Natural killer cell (primary cell): Measurements from ENCODE around the gene TCIRG1. TPM values are rescaled to one million over a fixed set of nuclear protein-coding genes. Genes with fewer than 3 reads are reported as not detected.

Source experiments
- ATAC-seq, 3 donors: fragments of 150-1000 bp in 2 of 3; fragments of 200-7000 bp in 1 of 3; cut with Tn5 transposase; 1 replicate in 1 of 3; 2 replicates in 2 of 3; pipeline ENCODE4 v1.10.0; 2021; ENCODE audit warnings: mild to moderate bottlenecking in 2 of 3, moderate library complexity in 2 of 3
- DNase-seq, 2 donors: peaks; one replicate each; pipeline versions ENCODE4 v3.0.0 to v3.0.0-alpha.2; 2013 to 2021; ENCODE audit warnings: mixed read lengths in 1 of 2
- H3K27ac ChIP-seq: one replicate; pipeline ENCODE4 v1.5.1; 2013; ENCODE audit warnings: mild to moderate bottlenecking, low read length
- H3K27me3 ChIP-seq: one replicate; pipeline ENCODE4 v1.6.1; 2013; ENCODE audit warnings: low read length; ENCODE audit not compliant: control insufficient read depth, insufficient read depth
- H3K36me3 ChIP-seq: one replicate; pipeline ENCODE4 v1.6.1; 2013; ENCODE audit warnings: low read length; ENCODE audit not compliant: control insufficient read depth, insufficient read depth
- H3K4me1 ChIP-seq: one replicate; pipeline ENCODE4 v1.6.1; 2013; ENCODE audit warnings: low read length; ENCODE audit not compliant: control insufficient read depth, insufficient read depth
- H3K4me3 ChIP-seq: one replicate; pipeline ENCODE4 v1.5.1; 2013; ENCODE audit warnings: low read length
- H3K9me3 ChIP-seq: one replicate; pipeline ENCODE4 v1.6.1; 2013; ENCODE audit warnings: low read length; ENCODE audit not compliant: control insufficient read depth, insufficient read depth
- H3K27ac Mint-ChIP-seq, 2 donors: one replicate each; pipeline ENCODE4 v1.8.0; 2022; ENCODE audit warnings: mild to moderate bottlenecking in 2 of 2, mixed read lengths in 2 of 2, moderate library complexity in 1 of 2
- H3K27me3 Mint-ChIP-seq, 2 donors: one replicate each; pipeline ENCODE4 v1.8.0; 2022; ENCODE audit warnings: low read depth in 2 of 2, mixed read lengths in 2 of 2
- H3K36me3 Mint-ChIP-seq: one replicate; pipeline ENCODE4 v1.8.0; 2022; ENCODE audit warnings: mixed read lengths
- H3K4me1 Mint-ChIP-seq, 2 donors: one replicate each; pipeline ENCODE4 v1.8.0; 2022; ENCODE audit warnings: mixed read lengths in 2 of 2
- H3K4me3 Mint-ChIP-seq: one replicate; pipeline ENCODE4 v1.8.0; 2022; ENCODE audit warnings: mild to moderate bottlenecking, moderate library complexity, mixed read lengths
- H3K9me3 Mint-ChIP-seq, 2 donors: one replicate each; pipeline ENCODE4 v1.8.0; 2022; ENCODE audit warnings: mixed read lengths in 2 of 2
- WGBS: methylation state at CpG from one replicate; pipeline ENCODE4 v1.1.7; 2013; ENCODE audit warnings: missing lambda C conversion rate; ENCODE audit not compliant: insufficient coverage; 5-methylcytosine and 5-hydroxymethylcytosine counted together
- intact Hi-C: fragments of 100-400 bp; cut with micrococcal nuclease; formaldehyde crosslinking; loops from one replicate; pipeline ENCODE4 v1.14.2; 2022
- total RNA-seq, 4 donors: library from RNA; stranded (reverse); fragments of 120-200 nt in 1 of 4; gene quantifications; one replicate each; pipeline versions ENCODE4 v1.2.3 to v1.2.4, GENCODE V29; 2013 to 2022
- TF ChIP-seq, protein P1 (sequence below): fragments of 200-600 bp; IDR thresholded peaks from one replicate; pipeline ENCODE4 v1.8.0; 2022; ENCODE audit warnings: antibody characterized with exemption

TCIRG1 gene
- total RNA-seq, 3 donors from 2014 or later (not counting 1 experiment from before 2014, with no cell fraction given), result 438 to 480 (median 465) TPM

DNA sequence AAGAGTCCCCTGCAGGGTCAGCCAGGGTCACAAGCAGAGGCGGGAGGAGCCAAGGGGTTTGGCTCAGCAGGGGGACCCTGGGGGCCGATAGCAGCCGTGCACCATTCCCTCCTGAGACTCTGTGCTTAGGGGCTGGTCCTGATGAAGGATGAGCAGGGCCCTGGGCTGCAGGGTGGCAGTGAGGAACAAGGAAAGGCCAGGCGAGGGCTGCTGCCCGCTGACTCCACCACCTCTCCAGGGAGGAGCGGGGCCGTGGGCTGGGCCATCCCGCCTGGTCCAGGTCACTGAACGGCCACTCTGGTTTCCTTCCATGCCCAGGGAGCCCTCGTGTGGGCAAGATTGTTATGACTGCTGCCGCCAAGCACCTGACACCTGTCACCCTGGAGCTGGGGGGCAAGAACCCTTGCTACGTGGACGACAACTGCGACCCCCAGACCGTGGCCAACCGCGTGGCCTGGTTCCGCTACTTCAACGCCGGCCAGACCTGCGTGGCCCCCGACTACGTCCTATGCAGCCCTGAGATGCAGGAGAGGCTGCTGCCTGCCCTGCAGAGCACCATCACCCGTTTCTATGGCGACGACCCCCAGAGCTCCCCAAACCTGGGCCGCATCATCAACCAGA, 17.5 kb upstream of the TCIRG1 start:
- Mint-ChIP-seq H3K4me1 (peaks cover 0 to 16% of the 10 kb centered on the region in 2 donors), H3K9me3 (no peaks in the 10 kb centered on the region), H3K4me3 (no peak overlapping the region), H3K27ac (no peak overlapping the region), H3K27me3 (no peaks in the 10 kb centered on the region), H3K36me3 (no peaks in the 10 kb centered on the region)
- Histone ChIP-seq H3K9me3 (no peaks in the 10 kb centered on the region), H3K4me1 (peaks cover 17% of the 10 kb centered on the region), H3K36me3 (no peaks in the 10 kb centered on the region), H3K4me3 (no peak overlapping the region), H3K27me3 (no peaks in the 10 kb centered on the region), H3K27ac (no peak overlapping the region)
- DNase-seq (no peak), ATAC-seq (no peak)
- intact Hi-C loops, result no loop called here
- TF ChIP-seq, protein P1, sequence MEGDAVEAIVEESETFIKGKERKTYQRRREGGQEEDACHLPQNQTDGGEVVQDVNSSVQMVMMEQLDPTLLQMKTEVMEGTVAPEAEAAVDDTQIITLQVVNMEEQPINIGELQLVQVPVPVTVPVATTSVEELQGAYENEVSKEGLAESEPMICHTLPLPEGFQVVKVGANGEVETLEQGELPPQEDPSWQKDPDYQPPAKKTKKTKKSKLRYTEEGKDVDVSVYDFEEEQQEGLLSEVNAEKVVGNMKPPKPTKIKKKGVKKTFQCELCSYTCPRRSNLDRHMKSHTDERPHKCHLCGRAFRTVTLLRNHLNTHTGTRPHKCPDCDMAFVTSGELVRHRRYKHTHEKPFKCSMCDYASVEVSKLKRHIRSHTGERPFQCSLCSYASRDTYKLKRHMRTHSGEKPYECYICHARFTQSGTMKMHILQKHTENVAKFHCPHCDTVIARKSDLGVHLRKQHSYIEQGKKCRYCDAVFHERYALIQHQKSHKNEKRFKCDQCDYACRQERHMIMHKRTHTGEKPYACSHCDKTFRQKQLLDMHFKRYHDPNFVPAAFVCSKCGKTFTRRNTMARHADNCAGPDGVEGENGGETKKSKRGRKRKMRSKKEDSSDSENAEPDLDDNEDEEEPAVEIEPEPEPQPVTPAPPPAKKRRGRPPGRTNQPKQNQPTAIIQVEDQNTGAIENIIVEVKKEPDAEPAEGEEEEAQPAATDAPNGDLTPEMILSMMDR, result no peak
- WGBS, result 86% methylated on average over 27 of the region's 27 CpGs

DNA sequence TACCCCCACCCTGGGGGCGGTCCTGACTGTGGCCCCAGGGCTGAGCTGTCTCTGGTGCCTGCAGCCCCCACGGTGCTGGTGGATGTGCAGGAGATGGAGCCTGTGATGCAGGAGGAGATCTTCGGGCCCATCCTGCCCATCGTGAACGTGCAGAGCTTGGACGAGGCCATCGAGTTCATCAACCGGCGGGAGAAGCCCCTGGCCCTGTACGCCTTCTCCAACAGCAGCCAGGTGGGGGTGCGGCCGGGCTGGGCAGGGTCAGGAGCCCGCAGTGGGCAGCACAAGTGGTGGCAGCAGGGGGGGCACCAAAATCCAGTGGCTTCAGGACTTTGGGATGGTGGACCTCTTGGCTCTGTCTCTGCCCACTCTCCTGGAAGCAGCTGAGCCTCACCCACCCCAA, 16.3 kb upstream of the TCIRG1 start:
- H3K27ac Mint-ChIP-seq, result no peak overlapping the region
- intact Hi-C loops, result no loop called here
- H3K36me3 ChIP-seq, result no peaks in the 10 kb centered on the region

DNA sequence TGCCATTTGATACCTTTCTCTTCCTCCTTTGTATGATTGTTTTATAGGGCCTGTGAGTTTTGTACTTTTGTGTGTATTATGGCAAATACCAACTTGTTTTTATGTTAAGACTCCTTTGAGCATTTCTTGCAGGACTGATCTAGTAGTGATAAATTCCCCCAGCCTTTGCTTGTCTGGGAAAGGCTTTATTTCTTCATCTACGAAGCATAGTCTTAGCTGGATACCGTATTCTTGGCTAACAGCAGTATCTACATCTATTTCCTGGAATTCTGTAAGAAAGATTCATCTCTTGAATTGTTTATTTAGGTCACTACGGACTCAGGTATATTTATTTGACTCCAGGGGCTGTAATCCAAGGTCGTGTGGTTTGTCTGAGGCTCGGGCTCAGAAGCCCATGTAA, 14.3 kb upstream of the TCIRG1 start:
- Histone ChIP-seq H3K4me3 (no peak overlapping the region), H3K9me3 (no peaks in the 10 kb centered on the region), H3K4me1 (peaks cover 29% of the 10 kb centered on the region), H3K27ac (no peak overlapping the region), H3K36me3 (no peaks in the 10 kb centered on the region), H3K27me3 (no peaks in the 10 kb centered on the region)
- intact Hi-C loops, result no loop called here
- Mint-ChIP-seq H3K4me3 (no peak overlapping the region), H3K9me3 (no peaks in the 10 kb centered on the region), H3K27me3 (no peaks in the 10 kb centered on the region), H3K4me1 (peaks cover 0 to 26% of the 10 kb centered on the region in 2 donors), H3K36me3 (no peaks in the 10 kb centered on the region), H3K27ac (no peak overlapping the region)
- TF ChIP-seq, protein P1, result no peak
- ATAC-seq (no peak), DNase-seq (no peak)
- WGBS, result 97% methylated on average over 5 of the region's 5 CpGs

More for the DNA sequence above, 16.3 kb upstream of the TCIRG1 start:
- Mint-ChIP-seq H3K36me3 (no peaks in the 10 kb centered on the region), H3K27me3 (no peaks in the 10 kb centered on the region), H3K9me3 (no peaks in the 10 kb centered on the region), H3K4me3 (no peak overlapping the region), H3K4me1 (peaks cover 0 to 23% of the 10 kb centered on the region in 2 donors)
- TF ChIP-seq, protein P1, result no peak
- peaks cover 27% of the 10 kb centered on the region for H3K4me1 ChIP-seq
- H3K4me3 ChIP-seq, result no peak overlapping the region
- ATAC-seq (no peak), DNase-seq (no peak)
- H3K27me3 ChIP-seq, result no peaks in the 10 kb centered on the region
- no peak overlapping the region for H3K27ac ChIP-seq
- 93% methylated on average over 13 of the region's 13 CpGs for WGBS
- no peaks in the 10 kb centered on the region for H3K9me3 ChIP-seq

GRCh38 chr11:68025047-68025446, 13.8 kb upstream of the TCIRG1 start:
- Mint-ChIP-seq H3K27ac (peak overlapping the region in 1 of 2 donors; percentile 22), H3K4me3 (no peak overlapping the region), H3K36me3 (no peaks in the 10 kb centered on the region), H3K27me3 (no peaks in the 10 kb centered on the region), H3K4me1 (peaks cover 0 to 31% of the 10 kb centered on the region in 2 donors), H3K9me3 (no peaks in the 10 kb centered on the region)
- 55% methylated on average over 5 of the region's 5 CpGs for WGBS
- H3K27me3 ChIP-seq, result no peaks in the 10 kb centered on the region
- H3K9me3 ChIP-seq, result no peaks in the 10 kb centered on the region
- no peak overlapping the region for H3K4me3 ChIP-seq
- DNase-seq (peak in 1 of 2 donors; percentile 45), ATAC-seq (peak; percentile 45 to 48 (median 48))
- H3K4me1 ChIP-seq, result peaks cover 34% of the 10 kb centered on the region
- intact Hi-C loops, result no loop called here
- TF ChIP-seq, protein P1, result no peak
- no peaks in the 10 kb centered on the region for H3K36me3 ChIP-seq
- H3K27ac ChIP-seq, result no peak overlapping the region
